CD4-positive, alpha-beta T cell treated with Interferon alpha-2 for 1 hour (primary cell): ENCODE data around the gene SEC24B.

ENCODE experiments used
- DNase-seq, 2 donors: peaks; one replicate each; pipeline ENCODE4 v3.0.0-alpha.2; 2020 to 2022

The SEC24B gene

GRCh38 chr4:109588176-109588575 is 154.6 kb downstream of the SEC24B start:
- peak in 1 of 2 donors; percentile 16 for DNase-seq

GRCh38 chr4:109589119-109589518 is 155.5 kb downstream of the SEC24B start:
- no peak for DNase-seq

- no peak for DNase-seq
Observed at GRCh38 chr4:109589605-109590004, 156.0 kb downstream of the SEC24B start.
